SK-N-SH (cell line): ENCODE results near the gene ASCC3. TPM values are rescaled to one million over a fixed set of nuclear protein-coding genes. Genes with fewer than 3 reads are reported as not detected.

Source experiments
- CTCF ChIA-PET: fragments of 300-600, 350-600 bp; formaldehyde crosslinking; extraction: SDS; loops from one replicate; lab custom pipeline; 2021; lab: Yijun Ruan, JAX
- POLR2A ChIA-PET: fragments of 350-600 bp; sonication (Branson Sonifier 250); formaldehyde crosslinking; extraction: SDS; loops from one replicate; lab custom pipeline; 2020; ENCODE audit warnings: antibody characterized with exemption, inconsistent platforms; lab: Yijun Ruan, JAX
- DNase-seq: peaks from one replicate; pipeline ENCODE4 v3.0.0; 2012
- H2AFZ ChIP-seq: fragments of 200-600 bp; sonication (generic); 2 replicates; pipeline ENCODE4 v1.8.1; 2016; ENCODE audit warnings: antibody characterized with exemption, mild to moderate bottlenecking, low read depth
- H3F3A ChIP-seq: fragments of 200-600 bp; sonication (generic); replicated peaks from 2 replicates; pipeline ENCODE3; 2016; ENCODE audit warnings: antibody characterized with exemption, mild to moderate bottlenecking; ENCODE audit not compliant: insufficient read depth
- H3K27ac ChIP-seq, 2 experiments: fragments of 200-500 bp in 1 of 2; fragments of 200-600 bp in 1 of 2; sonication (Bioruptor generic) in 1 of 2; sonication (generic), shearing (Covaris generic) in 1 of 2; 2 replicates each; pipeline versions ENCODE4 v1.5.1 to v1.6.1; 2014 to 2016; ENCODE audit warnings: low read depth in 2 of 2, inconsistent platforms in 1 of 2, low read length in 1 of 2, mild to moderate bottlenecking in 1 of 2, mixed read lengths in 1 of 2
- H3K27me3 ChIP-seq: fragments of 200-600 bp; sonication (generic), shearing (Covaris generic); 2 replicates; pipeline ENCODE4 v1.6.1; 2016; ENCODE audit warnings: mixed run types; ENCODE audit not compliant: insufficient read depth
- H3K36me3 ChIP-seq, 2 experiments: fragments of 200-500 bp in 1 of 2; fragments of 200-600 bp in 1 of 2; sonication (Bioruptor generic) in 1 of 2; sonication (generic) in 1 of 2; replicated peaks in 1 of 2; 2 replicates each; pipeline versions ENCODE3 to v1.5.1; 2014 to 2016; ENCODE audit warnings: low read length in 1 of 2, mild to moderate bottlenecking in 1 of 2; ENCODE audit not compliant: insufficient read depth in 2 of 2, control insufficient read depth in 1 of 2
- H3K4me1 ChIP-seq, 2 experiments: fragments of 200-500 bp in 1 of 2; fragments of 200-600 bp in 1 of 2; sonication (Bioruptor generic) in 1 of 2; sonication (generic), shearing (Covaris generic) in 1 of 2; 2 replicates each; pipeline versions ENCODE4 v1.5.1 to v1.6.1; 2014 to 2016; ENCODE audit warnings: low read depth in 1 of 2, low read length in 1 of 2, mixed run types in 1 of 2; ENCODE audit not compliant: insufficient read depth in 2 of 2, control insufficient read depth in 1 of 2
- H3K4me2 ChIP-seq: fragments of 200-600 bp; sonication (generic), shearing (Covaris generic); 2 replicates; pipeline ENCODE4 v1.6.1; 2017; ENCODE audit warnings: mixed run types
- H3K4me3 ChIP-seq, 2 experiments: fragments of 200-500 bp in 1 of 2; fragments of 200-600 bp in 1 of 2; sonication (Bioruptor generic) in 1 of 2; sonication (generic), shearing (Covaris generic) in 1 of 2; 2 replicates each; pipeline versions ENCODE4 v1.5.1 to v1.8.1; 2014 to 2016; ENCODE audit warnings: low read depth in 2 of 2, inconsistent platforms in 1 of 2, low read length in 1 of 2, mild to moderate bottlenecking in 1 of 2, mixed read lengths in 1 of 2, moderate library complexity in 1 of 2
- H3K79me2 ChIP-seq: fragments of 200-600 bp; sonication (generic); 2 replicates; pipeline ENCODE4 v1.8.1; 2017; ENCODE audit warnings: mild to moderate bottlenecking; ENCODE audit not compliant: insufficient read depth
- H3K9ac ChIP-seq: fragments of 200-600 bp; sonication (generic); 2 replicates; pipeline ENCODE4 v1.6.1; 2017; ENCODE audit warnings: mixed run types
- H3K9me2 ChIP-seq: fragments of 200-600 bp; sonication (generic); 2 replicates; pipeline ENCODE4 v1.6.1; 2017; ENCODE audit warnings: mixed run types
- H3K9me3 ChIP-seq: fragments of 200-600 bp; sonication (generic); 2 replicates; pipeline ENCODE4 v1.6.1; 2017; ENCODE audit warnings: mixed run types, mild to moderate bottlenecking, moderate library complexity
- H4K20me1 ChIP-seq: fragments of 200-600 bp; sonication (generic); 2 replicates; pipeline ENCODE4 v1.6.1; 2017; ENCODE audit warnings: mild to moderate bottlenecking, mixed run types; ENCODE audit not compliant: insufficient read depth
- CHD2 ChIP-seq: fragments of 150-350 bp; IDR thresholded peaks from 2 replicates; pipeline ENCODE4 v1.6.1; 2018; ENCODE audit warnings: low read length; ENCODE audit not compliant: partially characterized antibody
- ELF1 ChIP-seq: IDR thresholded peaks from 2 replicates; pipeline ENCODE4 v1.4.0; 2012
- EP300 ChIP-seq, 2 experiments: IDR thresholded peaks; 2 replicates each; pipeline versions ENCODE4 v1.4.0 to v1.6.1; 2012; ENCODE audit warnings: borderline replicate concordance in 1 of 2, low read depth in 1 of 2, low read length in 1 of 2
- EZH2phosphoT487 ChIP-seq: fragments of 200-600 bp; sonication (generic); IDR thresholded peaks from 2 replicates; pipeline ENCODE4 v1.6.1; 2017; ENCODE audit warnings: low read depth, mixed run types, mild to moderate bottlenecking, antibody characterized with exemption, moderate library complexity, borderline replicate concordance
- FOSL2 ChIP-seq: IDR thresholded peaks from 2 replicates; pipeline ENCODE4 v1.4.0; 2012; ENCODE audit warnings: low read depth, mild to moderate bottlenecking, moderate library complexity, borderline replicate concordance
- FOXJ3 ChIP-seq: sonication (generic); formaldehyde crosslinking; IDR thresholded peaks from 2 replicates; pipeline ENCODE4 v1.5.1; 2020; ENCODE audit warnings: mild to moderate bottlenecking, missing genetic modification reagents
- FOXM1 ChIP-seq: IDR thresholded peaks from 2 replicates; pipeline ENCODE4 v1.4.0; 2012; ENCODE audit warnings: low read depth, mild to moderate bottlenecking
- JUND ChIP-seq: IDR thresholded peaks from 2 replicates; pipeline ENCODE4 v1.4.0; 2012
- MEF2A ChIP-seq: IDR thresholded peaks from 2 replicates; pipeline ENCODE4 v1.4.0; 2012; ENCODE audit warnings: low read depth, borderline replicate concordance
- MXI1 ChIP-seq: IDR thresholded peaks from 2 replicates; pipeline ENCODE4 v1.6.1; 2012; ENCODE audit warnings: mild to moderate bottlenecking, low read depth, low read length, improper control_type of control experiment
- NFIC ChIP-seq: IDR thresholded peaks from 2 replicates; pipeline ENCODE4 v1.4.0; 2012; ENCODE audit warnings: borderline replicate concordance
- NRF1 ChIP-seq: IDR thresholded peaks from 2 replicates; pipeline ENCODE4 v1.6.1; 2012; ENCODE audit warnings: low read depth, mild to moderate bottlenecking, low read length
- POLR2AphosphoS5 ChIP-seq: IDR thresholded peaks from 2 replicates; pipeline ENCODE4 v1.6.1; 2012; ENCODE audit warnings: low read depth, low read length
- RFX5 ChIP-seq: IDR thresholded peaks from 2 replicates; pipeline ENCODE4 v1.6.1; 2012; ENCODE audit warnings: mild to moderate bottlenecking, improper control_type of control experiment, low read length
- RXRA ChIP-seq: IDR thresholded peaks from 2 replicates; pipeline ENCODE4 v1.4.0; 2012; ENCODE audit warnings: low read depth, mild to moderate bottlenecking, borderline replicate concordance
- SMC3 ChIP-seq: IDR thresholded peaks from 2 replicates; pipeline ENCODE4 v1.6.1; 2012; ENCODE audit warnings: low read depth, low read length, improper control_type of control experiment
- TCF12 ChIP-seq: IDR thresholded peaks from 2 replicates; pipeline ENCODE4 v1.4.0; 2012
- YY1 ChIP-seq: IDR thresholded peaks from 2 replicates; pipeline ENCODE4 v1.4.0; 2012; ENCODE audit warnings: low read depth, mild to moderate bottlenecking
- WGBS: methylation state at CpG from one replicate; pipeline ENCODE4 v1.1.6; 2017; ENCODE audit warnings: low lambda C conversion rate; 5-methylcytosine and 5-hydroxymethylcytosine counted together
- polyA plus RNA-seq, 3 experiments: library from polyadenylated mRNA; depleted of rRNA; stranded (reverse); fragments of >200 nt; gene quantifications; 2 replicates each; pipeline ENCODE4 v1.2.3, GENCODE V29; 2012
- TF ChIP-seq, protein P1 (sequence below): fragments of 150-350 bp; IDR thresholded peaks from 2 replicates; pipeline ENCODE4 v1.6.1; 2016; ENCODE audit warnings: mild to moderate bottlenecking, low read depth, low read length
- TF ChIP-seq, protein P2 (sequence below): IDR thresholded peaks from 2 replicates; pipeline ENCODE4 v1.6.1; 2012; ENCODE audit warnings: mild to moderate bottlenecking, low read depth, low read length, moderate library complexity

ASCC3 gene
- polyA plus RNA-seq, 1 of the 3 experiments (the other 2 are of a cell fraction): 17.9 TPM

DNA sequence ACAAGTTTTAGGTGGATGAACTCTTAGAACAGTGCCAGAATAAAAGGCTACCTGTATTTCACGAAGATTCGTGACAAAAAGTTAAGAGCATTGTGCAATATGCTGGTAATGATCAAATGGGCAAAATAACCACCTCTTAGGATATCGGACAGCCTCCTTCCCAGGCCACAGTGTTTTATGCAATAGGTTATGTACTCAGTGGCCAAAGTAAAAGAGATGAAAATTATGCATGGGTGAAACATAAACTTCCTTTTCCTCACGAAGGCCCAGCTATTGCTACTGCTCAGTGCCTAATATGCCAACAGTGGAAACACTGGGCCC is 262.8 kb downstream of the ASCC3 start (continued):
- TF ChIP-seq MXI1 (no peak), FOSL2 (no peak), MEF2A (no peak)
- TF ChIP-seq, protein P1, sequence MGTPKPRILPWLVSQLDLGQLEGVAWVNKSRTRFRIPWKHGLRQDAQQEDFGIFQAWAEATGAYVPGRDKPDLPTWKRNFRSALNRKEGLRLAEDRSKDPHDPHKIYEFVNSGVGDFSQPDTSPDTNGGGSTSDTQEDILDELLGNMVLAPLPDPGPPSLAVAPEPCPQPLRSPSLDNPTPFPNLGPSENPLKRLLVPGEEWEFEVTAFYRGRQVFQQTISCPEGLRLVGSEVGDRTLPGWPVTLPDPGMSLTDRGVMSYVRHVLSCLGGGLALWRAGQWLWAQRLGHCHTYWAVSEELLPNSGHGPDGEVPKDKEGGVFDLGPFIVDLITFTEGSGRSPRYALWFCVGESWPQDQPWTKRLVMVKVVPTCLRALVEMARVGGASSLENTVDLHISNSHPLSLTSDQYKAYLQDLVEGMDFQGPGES: no peak

DNA sequence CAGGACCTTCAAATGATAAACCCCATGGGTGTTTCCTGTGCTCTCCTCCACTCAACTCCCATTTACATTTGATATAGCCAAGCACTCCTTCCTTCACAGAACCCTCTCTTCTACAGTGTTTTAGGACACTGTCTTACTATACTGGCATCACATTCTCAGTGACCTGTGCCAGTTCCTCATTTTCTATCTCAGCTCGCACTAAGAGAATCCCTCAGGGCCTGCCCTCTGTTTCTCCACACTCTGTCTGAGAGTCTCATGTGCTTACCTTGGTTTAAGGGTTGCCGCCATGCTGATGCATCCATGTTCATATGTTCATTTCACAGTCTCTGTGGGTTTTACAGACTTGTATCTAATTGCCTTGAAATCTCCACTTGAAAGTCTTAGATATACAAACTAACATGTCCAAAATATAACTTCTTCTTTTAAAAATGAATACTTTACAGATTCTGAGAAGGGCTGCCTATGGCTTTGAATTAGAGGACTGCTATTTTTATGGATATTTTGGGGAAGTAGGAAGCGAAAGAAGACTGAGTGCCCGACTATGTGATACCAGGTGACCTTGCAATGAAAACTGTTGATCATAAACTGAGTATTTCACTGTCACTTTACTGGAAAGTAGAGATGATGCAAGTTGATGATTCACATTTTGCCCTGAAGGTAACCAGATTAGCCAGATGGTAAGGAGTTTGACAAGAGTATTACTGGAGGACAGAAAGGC is 263.3 kb downstream of the ASCC3 start:
- no peak overlapping the region for H3K27ac ChIP-seq
- H3K9me2 ChIP-seq: no peaks in the 10 kb centered on the region
- no peaks in the 10 kb centered on the region for H3K9me3 ChIP-seq
- peaks cover 15 to 35% of the 10 kb centered on the region in 2 experiments for H3K36me3 ChIP-seq
- DNase-seq: no peak
- no peak overlapping the region for H2AFZ ChIP-seq
- H3K27me3 ChIP-seq: no peaks in the 10 kb centered on the region
- peaks cover 17% of the 10 kb centered on the region for H3F3A ChIP-seq
- H3K4me3 ChIP-seq: no peak overlapping the region
- no peaks in the 10 kb centered on the region for H4K20me1 ChIP-seq
- no peaks in the 10 kb centered on the region; a peak in 1 of 4 replicates for H3K4me1 ChIP-seq
- H3K9ac ChIP-seq: no peak overlapping the region
- TF ChIP-seq JUND: no peak
- TF ChIP-seq YY1: no peak
- no peak for TF ChIP-seq ELF1
- TF ChIP-seq SMC3: no peak
- no peak for TF ChIP-seq CHD2
- TF ChIP-seq FOXM1: no peak
- no peak for TF ChIP-seq MXI1
- TF ChIP-seq EP300 (IDR thresholded peaks at IDR 0.05; ENCODE audit: borderline replicate concordance in 1 of 2, low read depth in 1 of 2, low read length in 1 of 2): no peak
- TF ChIP-seq FOXJ3 (CRISPR knock-in tag): no peak
- no peak for TF ChIP-seq RFX5
- TF ChIP-seq TCF12: no peak
- TF ChIP-seq RXRA: no peak
- TF ChIP-seq EZH2phosphoT487: no peak
- no peak for TF ChIP-seq NFIC
- TF ChIP-seq, protein P2, sequence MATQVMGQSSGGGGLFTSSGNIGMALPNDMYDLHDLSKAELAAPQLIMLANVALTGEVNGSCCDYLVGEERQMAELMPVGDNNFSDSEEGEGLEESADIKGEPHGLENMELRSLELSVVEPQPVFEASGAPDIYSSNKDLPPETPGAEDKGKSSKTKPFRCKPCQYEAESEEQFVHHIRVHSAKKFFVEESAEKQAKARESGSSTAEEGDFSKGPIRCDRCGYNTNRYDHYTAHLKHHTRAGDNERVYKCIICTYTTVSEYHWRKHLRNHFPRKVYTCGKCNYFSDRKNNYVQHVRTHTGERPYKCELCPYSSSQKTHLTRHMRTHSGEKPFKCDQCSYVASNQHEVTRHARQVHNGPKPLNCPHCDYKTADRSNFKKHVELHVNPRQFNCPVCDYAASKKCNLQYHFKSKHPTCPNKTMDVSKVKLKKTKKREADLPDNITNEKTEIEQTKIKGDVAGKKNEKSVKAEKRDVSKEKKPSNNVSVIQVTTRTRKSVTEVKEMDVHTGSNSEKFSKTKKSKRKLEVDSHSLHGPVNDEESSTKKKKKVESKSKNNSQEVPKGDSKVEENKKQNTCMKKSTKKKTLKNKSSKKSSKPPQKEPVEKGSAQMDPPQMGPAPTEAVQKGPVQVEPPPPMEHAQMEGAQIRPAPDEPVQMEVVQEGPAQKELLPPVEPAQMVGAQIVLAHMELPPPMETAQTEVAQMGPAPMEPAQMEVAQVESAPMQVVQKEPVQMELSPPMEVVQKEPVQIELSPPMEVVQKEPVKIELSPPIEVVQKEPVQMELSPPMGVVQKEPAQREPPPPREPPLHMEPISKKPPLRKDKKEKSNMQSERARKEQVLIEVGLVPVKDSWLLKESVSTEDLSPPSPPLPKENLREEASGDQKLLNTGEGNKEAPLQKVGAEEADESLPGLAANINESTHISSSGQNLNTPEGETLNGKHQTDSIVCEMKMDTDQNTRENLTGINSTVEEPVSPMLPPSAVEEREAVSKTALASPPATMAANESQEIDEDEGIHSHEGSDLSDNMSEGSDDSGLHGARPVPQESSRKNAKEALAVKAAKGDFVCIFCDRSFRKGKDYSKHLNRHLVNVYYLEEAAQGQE: no peak
- TF ChIP-seq POLR2AphosphoS5: no peak
- TF ChIP-seq NRF1: no peak
- no peaks in the 10 kb centered on the region for H3K79me2 ChIP-seq
- 76% methylated on average over 4 of the region's 4 CpGs for WGBS
- POLR2A ChIA-PET: no interaction called here
- H3K4me2 ChIP-seq: no peak overlapping the region
- CTCF ChIA-PET: interaction anchor here (0.9 kb wide), 1 partner anchor 43 kb away, joined by 3 read pairs; no protein-coding TSS in a partner anchor
